GM18520 (cell line): Measurements from ENCODE around the gene PPFIA1.
"Not testable (repeated sequence)": the region's sequence is repeated elsewhere in the genome, so short reads cannot be mapped to it uniquely, and the experiment has no call there.

Source experiments
- ATAC-seq: cut with Tn5 transposase; IDR thresholded peaks from one replicate; pipeline ENCODE4 v1.9.1; 2021; ENCODE audit not compliant: unreplicated experiment

The PPFIA1 gene

DNA sequence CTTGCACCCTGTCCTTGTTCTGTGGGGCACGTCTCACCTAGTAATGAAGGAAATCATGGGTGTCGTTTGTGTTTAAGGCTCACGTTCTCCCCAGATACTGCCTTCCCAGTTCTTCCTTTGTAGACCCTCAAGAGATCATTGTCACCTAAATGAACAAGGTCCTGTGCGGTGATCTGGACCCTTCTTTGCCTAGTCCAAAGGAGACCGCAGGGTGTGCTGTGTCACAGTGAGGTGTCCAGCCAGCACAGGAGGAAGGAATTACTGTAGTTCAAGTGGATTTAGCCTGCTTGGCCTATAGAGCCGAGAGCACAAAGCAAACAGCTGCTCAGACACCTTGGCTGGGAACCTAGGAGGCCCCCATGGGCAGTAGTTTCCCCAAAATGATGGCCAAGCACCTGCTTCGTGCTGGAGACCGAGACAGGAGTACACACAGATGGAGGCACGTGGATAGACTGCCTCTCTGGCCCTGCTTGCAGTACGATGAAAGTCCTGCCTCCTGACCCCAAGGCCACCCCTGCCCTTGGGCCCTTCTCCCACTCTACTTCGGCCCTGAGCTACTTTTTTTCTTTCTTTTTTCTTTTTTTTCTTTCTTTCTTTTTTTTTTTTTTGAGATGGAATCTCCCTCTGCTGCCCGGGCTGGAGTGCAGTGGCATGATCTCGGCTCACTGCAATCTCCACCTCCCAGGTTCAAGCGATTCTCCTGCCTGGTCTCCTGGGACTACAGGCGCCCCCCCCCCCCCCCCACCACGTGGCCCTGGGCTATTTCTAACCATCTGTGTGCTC, 19.4 kb upstream of the PPFIA1 start:
- no peak for ATAC-seq

- no peak for ATAC-seq
Observed at GRCh38 chr11:70251659-70252321, 18.7 kb upstream of the PPFIA1 start.

DNA sequence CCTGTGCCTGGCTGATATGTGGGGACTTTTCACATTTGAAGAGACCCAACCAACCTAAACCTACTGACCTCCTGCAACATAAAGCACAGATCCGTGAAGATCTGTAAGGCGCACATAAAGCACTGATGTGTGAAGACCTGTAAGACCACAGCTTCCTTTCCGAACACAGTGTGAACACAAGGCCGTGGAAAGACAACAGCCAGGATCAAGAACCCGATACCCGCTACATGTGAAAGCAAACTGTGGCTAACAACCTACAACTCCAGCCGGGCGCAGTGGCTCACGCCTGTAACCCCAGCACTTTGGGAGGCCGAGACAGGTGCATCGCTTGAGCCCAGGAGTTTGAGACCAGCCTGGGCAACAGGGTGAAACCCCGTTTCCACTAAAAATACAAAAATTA, 17.6 kb upstream of the PPFIA1 start:
- no peak for ATAC-seq

GRCh38 chr11:70255477-70256116, 14.9 kb upstream of the PPFIA1 start:
- no peak for ATAC-seq

DNA sequence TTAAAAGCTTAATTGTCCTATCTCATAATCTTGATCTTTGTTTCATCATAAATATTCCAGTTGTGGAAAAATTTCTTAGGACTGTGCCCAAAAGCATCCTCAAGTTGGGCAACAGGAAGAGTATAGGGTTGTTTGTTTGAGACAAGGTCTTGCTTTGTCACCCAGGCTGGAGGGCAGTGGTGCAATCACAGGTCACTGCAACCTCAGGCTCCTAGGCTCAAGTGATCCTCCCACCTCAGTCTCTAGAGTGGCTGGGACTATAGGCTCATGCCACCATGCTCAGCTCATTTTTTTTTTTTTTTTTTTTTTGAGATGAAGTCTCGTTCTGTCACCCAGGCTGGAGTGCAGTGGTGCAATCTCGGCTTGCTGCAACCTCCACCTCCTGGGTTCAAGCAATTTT, 11.4 kb upstream of the PPFIA1 start:
- not testable (repeated sequence) for ATAC-seq

- no peak for ATAC-seq
Observed at GRCh38 chr11:70262951-70263350, 7.5 kb upstream of the PPFIA1 start.

GRCh38 chr11:70263363-70263762, 7.1 kb upstream of the PPFIA1 start:
- ATAC-seq = no peak

DNA sequence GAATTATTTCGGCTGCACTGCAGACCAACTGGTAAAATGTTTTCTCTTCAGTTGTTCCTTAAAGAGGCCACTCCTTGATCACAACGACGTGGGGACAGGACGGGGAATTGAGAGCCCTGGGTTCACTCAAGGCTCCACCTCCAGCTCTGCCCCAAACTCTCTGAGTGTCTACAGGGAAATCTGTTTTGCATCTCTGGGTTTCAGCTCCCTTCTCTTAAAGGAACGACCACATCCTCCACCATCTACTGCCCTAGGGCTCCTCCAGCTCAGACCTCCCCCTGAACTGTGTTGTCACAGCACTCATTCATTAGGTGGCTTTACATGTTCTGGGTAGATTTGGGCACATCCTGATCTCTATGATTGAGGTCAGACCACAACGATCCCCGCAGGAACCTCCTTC, 5.1 kb upstream of the PPFIA1 start:
- ATAC-seq = no peak

DNA sequence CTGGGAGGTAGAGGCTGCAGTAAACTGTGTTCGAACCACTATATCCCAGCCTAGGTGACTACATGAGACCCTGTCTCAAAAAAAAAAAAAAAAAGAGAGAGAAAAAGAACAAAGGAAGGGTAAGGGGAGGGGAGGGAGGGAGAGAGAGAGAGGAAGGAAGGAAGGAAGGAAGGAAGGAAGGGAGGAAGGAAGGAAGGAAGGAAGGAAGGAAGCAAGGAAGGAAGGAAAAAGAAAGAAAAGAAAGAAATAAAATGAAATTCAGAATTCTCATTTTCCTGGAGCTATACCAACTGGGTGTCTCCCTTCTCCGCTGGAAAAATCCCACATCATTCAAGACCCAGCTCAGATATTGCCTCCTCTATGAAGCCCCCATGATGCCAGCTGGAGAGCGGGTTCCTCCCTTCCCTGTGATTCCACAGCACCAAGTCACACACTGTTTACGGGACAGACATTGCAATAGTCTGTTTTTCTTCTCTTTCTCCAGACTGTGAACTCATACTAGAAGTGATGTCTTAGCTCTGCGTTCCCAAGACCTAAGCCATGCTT, 3.0 kb upstream of the PPFIA1 start:
- no peak for ATAC-seq

GRCh38 chr11:70268526-70268925, 2.0 kb upstream of the PPFIA1 start:
- ATAC-seq = no peak

GRCh38 chr11:70270877-70271648, 573 bp downstream of the PPFIA1 start:
- ATAC-seq = peak; percentile 18

DNA sequence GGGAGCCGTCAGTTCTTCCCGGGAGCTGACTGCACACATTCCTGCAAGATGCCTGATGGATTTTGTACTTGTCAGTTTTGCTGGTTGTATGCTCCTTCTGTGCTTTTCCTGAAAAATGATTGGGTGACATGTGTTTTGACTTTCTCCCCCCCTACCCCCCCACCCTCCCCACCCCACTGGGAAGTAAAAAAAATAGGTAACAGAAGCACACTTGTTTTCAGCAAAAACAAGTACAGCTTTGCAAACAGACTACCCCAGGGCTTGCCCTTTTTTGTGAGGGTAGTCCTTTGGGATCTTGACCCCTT, 1.1 kb downstream of the PPFIA1 start:
- ATAC-seq = no peak

- no peak for ATAC-seq
Observed at GRCh38 chr11:70272009-70272408, 1.5 kb downstream of the PPFIA1 start.

- no peak for ATAC-seq
Observed at GRCh38 chr11:70278994-70279393, 8.5 kb downstream of the PPFIA1 start.

DNA sequence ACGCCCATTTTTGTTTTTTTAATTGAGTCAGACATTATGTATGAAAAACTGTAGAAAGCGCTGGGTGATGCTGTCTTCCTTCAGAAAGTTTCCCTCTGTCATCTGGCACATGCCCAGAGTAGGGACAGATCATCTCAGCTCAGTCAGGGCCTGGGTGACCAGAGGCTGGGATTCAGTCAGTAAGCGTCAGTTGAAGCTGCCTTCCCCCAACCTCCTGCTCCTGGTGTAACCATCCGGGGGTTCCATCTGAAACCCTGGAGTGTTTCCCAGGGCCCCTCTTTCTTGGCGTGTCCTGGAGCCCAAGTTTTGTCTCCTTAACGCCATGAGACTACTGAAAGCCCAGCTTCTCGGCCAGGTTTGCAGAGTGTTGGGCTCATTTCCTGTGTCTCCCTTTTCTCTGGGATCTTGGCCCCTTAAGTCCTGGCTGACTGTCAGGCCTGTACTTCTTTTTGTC, 10.7 kb downstream of the PPFIA1 start:
- no peak for ATAC-seq

DNA sequence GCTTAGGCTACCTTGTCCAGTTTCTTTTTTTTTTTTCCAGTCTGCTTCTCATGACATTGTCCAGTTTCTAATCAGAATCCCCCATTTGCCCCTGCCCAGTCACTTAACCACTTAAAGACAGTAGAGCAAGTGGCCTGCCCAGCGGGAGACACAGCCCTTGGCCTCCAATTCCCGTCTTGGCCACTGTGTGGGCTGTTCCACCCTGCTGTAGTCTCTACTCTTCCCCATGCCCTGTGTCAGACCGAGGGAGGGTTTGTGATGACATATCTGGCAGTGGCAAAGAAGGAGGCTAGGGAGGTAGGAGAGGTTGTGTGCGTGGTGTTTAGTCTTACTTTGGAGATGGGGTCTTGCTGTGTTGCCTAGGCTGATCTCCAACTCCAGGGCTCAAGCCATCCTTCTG, 11.5 kb downstream of the PPFIA1 start:
- ATAC-seq = no peak

GRCh38 chr11:70288721-70289120, 18.2 kb downstream of the PPFIA1 start:
- ATAC-seq = no peak

- ATAC-seq = no peak
Observed at GRCh38 chr11:70289582-70289981, 19.1 kb downstream of the PPFIA1 start.

DNA sequence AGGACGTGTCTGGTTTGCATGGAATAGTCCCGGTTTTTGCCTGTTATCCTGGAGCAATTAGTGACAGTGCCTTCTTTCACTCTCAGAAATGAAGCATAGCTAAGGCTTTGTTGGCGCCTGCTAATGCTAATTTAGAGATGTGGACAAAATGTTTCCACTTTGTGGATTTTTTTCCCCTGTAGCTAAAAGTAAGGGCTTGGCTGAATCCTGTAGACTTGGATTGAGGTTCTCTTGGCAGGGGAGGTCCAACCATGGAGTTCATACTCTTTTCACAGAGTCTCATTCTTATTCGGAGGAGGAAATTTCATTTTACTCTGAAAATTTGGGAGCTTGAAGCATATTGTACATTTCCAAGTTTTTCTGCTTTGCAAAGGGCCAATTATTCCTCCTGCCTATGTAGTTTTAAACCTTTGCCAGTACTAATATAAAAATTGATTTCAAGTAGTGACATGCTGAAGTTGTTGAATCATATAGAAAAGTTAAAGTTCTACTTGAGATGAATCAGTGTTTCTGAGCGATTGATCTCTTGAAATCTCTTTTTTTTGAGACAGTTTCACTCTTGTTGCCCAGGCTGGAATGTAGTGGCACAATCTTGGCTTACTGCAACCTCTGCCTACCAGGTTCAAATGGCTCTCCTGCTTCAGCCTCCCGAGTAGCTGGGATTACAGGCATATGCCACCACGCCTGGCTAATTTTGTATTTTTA, 20.0 kb downstream of the PPFIA1 start:
- no peak for ATAC-seq

DNA sequence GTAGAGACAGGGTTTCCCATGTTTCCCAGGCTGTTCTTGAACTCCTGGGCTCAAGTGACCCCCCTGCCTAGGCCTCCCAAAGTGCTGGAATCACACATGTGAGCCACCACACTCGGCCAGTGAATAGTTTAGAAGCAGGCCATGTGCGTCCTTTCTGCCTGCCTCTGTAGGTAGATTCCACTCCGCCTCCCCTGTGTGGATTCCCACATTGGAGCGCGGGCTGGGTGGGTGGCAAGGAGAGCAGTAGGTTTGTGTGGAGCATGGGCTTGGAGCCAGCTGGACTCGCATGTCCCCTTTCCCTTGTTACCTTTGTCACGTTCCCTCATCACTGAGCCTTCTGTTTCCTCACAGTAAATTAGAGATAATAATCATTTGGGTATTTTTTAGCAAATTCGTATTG, 21.7 kb downstream of the PPFIA1 start:
- no peak for ATAC-seq

DNA sequence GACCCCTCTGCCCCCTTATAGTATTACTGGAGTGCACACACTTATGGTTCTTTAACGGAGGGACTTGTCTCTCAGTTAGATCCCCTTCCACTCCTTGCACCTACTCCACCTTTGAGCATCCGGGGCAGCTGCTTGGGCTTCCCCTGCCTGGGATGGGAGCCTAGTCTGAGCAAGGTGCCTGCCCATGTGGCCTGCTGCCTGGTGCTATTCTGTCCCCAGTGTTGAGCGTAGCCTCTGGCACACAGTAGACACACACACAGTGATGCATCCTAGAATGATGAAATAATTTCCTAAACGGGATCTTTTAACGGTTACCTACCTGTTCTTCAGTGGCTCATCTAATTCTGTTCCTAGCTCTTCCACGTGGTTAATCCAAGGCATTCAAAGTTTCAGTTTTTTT, 22.4 kb downstream of the PPFIA1 start:
- ATAC-seq = no peak
